Sigmoid colon (tissue), 4 donors: ENCODE results near the gene CBX2.

Source experiments
- CTCF ChIP-seq, 4 experiments: fragments of 450-650 bp in 3 of 4; fragments of 200-600 bp in 1 of 4; IDR thresholded peaks; one replicate each; pipeline ENCODE4 v1.5.1; 2016 to 2019; ENCODE audit warnings: antibody characterized with exemption in 4 of 4, mild to moderate bottlenecking in 3 of 4, moderate library complexity in 2 of 4
- EP300 ChIP-seq, 4 donors: sonication (generic); formaldehyde crosslinking; IDR thresholded peaks; one replicate each; pipeline ENCODE4 v1.6.1; 2017; ENCODE audit warnings: antibody characterized with exemption in 4 of 4

GRCh38 chr17:79784353-79785016, 6.5 kb downstream of the CBX2 start:
- TF ChIP-seq EP300 (IDR thresholded peaks at IDR 0.05) (no peak), CTCF (IDR thresholded peaks at IDR 0.05) (no peak)
